Renal cortex interstitium (tissue), 15 donors: ENCODE measurements around the gene FAM72D. TPM values are rescaled to one million over a fixed set of nuclear protein-coding genes. Genes with fewer than 3 reads are reported as not detected.
"Not testable (repeated sequence)": the region's sequence is repeated elsewhere in the genome, so short reads cannot be mapped to it uniquely, and the experiment has no call there.

ENCODE experiments used
- DNase-seq, 11 donors: peaks; one replicate each; pipeline ENCODE4 v3.0.0-alpha.2; 2013; ENCODE audit warnings: low read depth in 9 of 11, low spot score in 4 of 11; ENCODE audit errors: extremely low read depth in 1 of 11
- long read RNA-seq, 16 experiments: transcript quantifications; one replicate each; lab custom pipeline, GENCODE V29; 2026
- polyA plus RNA-seq, 3 donors: library from polyadenylated mRNA; unstranded; fragments of 120-200 nt; gene quantifications; one replicate each; pipeline ENCODE4 v1.2.1, GENCODE V29; 2013; ENCODE audit not compliant: insufficient read length in 3 of 3

Gene FAM72D
- polyA plus RNA-seq = 1 to 10 TPM; 1.6 to 3.6 (median 2.2) TPM
- long read RNA-seq, donor 1 = 0 reads
- long read RNA-seq, donor 2 = 0 reads
- long read RNA-seq, donor 3 = 0 reads
- long read RNA-seq, donor 4 = 0 reads
- long read RNA-seq, donor 5 = 0 reads
- long read RNA-seq, donor 6, partial matches to known transcripts = 0 of 1 reads
- long read RNA-seq, donor 6, other reads (novel, unspliced or antisense) = 0 of 1 reads
- long read RNA-seq, donor 7 = 0 reads
- long read RNA-seq, donor 8, partial matches to known transcripts = 0 of 3 reads
- long read RNA-seq, donor 8, other reads (novel, unspliced or antisense) = 0 of 3 reads
- long read RNA-seq, donor 9 = 0 reads
- long read RNA-seq, donor 10 = 0 reads
- long read RNA-seq, donor 11 = 0 reads
- long read RNA-seq, donor 12, partial matches to known transcripts = 0 of 1 reads
- long read RNA-seq, donor 12, other reads (novel, unspliced or antisense) = 0 of 1 reads
- long read RNA-seq, donor 13, partial matches to known transcripts = 0 of 1 reads
- long read RNA-seq, donor 13, other reads (novel, unspliced or antisense) = 0 of 1 reads
- long read RNA-seq, donor 14 = 0 reads
- long read RNA-seq, donor 15 = 0 reads
- long read RNA-seq, donor 16, transcript FAM72D-201 (4 exons, 2,397 nt) = major isoform, 5 of 5 reads
- long read RNA-seq, donor 16, partial matches to known transcripts = 0 of 5 reads
- long read RNA-seq, donor 16, other reads (novel, unspliced or antisense) = 0 of 5 reads

- not testable (repeated sequence) for DNase-seq
These were observed at the start of gene FAM72D, which contains the start of gene SRGAP2B for GRCh38 chr1:145095284-145096057. Gene FAM72D, plus strand, starts transcription at chr1:145095974. Its CDS starts 874 bp downstream, at chr1:145096848. Gene SRGAP2B, minus strand, starts transcription at chr1:145095328. Its CDS starts 2,427 bp downstream, at chr1:145092901.

GRCh38 chr1:145047553-145047952 lies 48.2 kb upstream of the FAM72D start:
- DNase-seq = not testable (repeated sequence)

DNA sequence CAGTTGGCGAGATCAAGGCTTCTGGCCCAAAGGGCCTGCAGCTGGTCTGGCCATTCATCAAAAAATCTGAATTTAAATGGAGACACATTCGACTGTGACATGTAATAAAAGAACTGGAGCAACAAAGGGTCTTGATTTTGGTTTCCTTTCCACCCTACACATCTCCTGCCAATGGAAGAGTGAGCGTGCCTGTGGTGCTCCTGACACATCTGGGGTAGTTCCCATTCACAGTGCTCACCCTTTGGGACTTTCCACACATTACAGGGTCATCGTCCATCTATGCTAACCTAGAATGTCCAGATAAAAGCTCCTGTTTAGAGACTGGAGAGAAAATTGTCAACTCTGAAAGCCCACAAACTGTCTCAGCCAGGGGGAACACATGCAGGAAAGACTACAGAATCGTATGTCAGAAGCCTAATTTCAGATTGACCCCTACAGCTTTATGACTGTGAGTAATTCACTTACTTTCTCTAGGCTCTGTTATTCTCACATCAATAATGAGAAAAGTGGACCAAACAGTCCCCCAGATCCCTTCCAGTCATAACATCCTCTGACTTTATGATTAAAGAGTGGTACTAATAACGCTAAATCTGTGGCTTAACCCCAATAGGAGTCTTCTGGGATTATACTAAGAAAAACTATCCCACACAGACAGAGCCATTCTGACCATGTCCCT lies 47.5 kb upstream of the FAM72D start:
- DNase-seq = not testable (repeated sequence)

DNA sequence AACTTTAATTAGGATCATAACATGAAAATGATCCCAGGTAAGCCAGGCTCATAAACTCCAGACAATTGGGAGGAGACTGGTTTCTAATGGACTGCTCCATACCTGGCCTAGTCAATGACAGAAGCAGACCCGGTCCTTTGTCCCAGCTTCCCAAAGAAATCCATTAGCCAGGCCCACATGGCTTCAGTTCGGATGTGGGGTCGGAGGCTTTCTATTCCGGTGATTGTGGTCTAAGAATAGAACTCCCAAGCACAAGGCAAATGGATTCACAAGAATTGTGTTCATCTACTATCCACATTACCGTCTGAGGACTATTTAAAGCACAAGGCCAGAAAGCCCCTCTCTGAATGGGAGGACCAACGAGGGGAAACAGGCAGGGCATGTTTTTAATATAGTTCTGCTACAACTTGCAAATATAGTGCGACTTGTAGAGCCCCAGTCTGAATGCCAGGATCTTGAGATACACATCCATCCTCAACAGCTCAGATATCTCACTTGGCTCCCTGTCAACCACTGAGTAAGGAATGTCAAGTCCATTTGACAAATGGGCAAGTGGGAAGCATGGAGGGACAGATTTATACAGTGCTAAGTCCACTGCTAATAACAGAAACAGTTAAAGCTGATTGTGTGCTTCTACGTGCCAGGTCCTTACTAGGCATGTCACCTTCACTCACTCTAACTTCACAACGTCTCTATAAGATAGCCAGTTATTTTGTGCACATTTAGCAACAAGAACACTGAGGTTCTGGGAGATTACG lies 43.6 kb upstream of the FAM72D start:
- not testable (repeated sequence) for DNase-seq

DNA sequence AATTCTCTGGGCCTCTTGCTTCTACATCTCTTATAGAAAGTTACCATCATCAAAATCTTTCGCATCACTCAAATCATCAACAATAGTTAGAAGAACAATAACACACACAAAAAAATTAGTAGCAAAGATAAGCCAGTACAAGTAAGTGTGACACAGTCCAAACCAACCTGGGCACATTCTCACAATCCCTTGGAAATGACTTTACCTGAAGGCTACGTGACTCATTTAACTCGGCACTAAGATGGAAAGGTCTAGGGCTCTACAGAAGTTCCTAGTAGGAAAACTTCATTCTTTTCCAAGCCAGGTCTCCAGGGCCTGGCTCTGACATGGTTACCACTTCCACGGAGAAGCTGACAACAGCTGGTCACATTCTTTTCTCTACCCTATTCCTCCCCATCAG lies 42.3 kb upstream of the FAM72D start:
- DNase-seq = not testable (repeated sequence)

DNA sequence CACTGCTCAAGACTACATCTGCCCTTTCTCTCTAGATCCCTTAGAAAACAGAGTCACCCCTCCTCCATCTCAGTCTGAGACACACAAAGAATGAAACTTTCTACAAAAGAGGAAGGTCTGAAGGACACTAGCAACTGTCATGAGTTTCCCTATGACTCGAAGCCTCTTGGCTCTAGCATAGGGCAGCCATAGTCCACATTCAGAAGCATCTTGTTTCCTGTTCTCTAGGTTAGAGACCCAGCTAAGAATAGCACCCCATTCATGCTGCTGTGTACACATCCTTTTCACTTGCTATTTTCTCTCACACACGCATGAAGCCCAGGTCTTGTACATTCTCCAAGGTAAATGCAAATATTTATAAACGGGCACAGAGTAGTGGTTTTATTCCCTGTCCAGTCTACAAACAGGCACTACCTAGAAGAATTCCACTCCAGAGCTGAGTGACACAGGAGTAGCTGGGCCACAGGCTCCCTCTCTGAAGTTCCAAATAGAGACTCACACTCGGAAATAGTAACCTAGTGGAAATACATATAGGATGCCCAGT lies 40.5 kb upstream of the FAM72D start:
- DNase-seq = not testable (repeated sequence)

GRCh38 chr1:145058184-145058583 lies 37.6 kb upstream of the FAM72D start:
- DNase-seq = not testable (repeated sequence)

- DNase-seq = not testable (repeated sequence)
These were observed 32.5 kb upstream of the FAM72D start for GRCh38 chr1:145063285-145063684.

DNA sequence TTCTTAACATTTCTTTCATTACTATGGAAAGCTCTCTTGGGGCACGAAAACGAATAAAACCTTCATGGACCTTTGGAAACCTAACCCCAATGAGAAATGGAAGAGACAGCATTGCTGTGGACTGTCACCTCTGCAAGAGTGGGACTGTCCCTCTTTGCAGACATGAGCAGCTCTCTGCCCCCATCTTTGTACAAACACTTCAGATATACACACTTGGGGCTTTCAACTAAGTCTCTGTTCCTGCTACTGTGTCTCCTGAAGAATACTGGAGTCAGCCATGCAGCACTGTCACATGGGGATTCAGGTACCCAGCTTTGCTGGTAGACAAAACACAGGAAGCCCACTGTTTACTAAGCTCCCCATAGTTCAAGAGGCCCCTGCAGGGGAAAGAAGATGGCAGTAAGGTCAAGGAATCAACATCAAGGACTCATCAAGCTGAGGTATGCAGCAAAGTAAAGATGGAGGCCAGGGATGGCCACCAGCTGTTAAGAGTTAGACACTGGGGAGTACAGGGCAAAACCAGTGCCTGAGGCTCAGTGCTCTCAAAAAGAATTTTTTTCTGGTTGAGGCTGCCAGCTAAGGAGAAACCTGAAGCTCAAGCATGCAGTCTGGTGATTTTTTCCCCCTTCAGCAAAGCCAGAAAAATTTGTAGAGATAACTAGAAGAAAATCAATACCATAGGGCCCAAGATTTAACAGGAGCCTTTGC lies 31.7 kb upstream of the FAM72D start:
- not testable (repeated sequence) for DNase-seq

GRCh38 chr1:145065194-145065826 lies 30.5 kb upstream of the FAM72D start:
- DNase-seq = not testable (repeated sequence)

GRCh38 chr1:145066486-145066885 lies 29.3 kb upstream of the FAM72D start:
- DNase-seq = not testable (repeated sequence)

- DNase-seq = not testable (repeated sequence)
These were observed 24.2 kb upstream of the FAM72D start for GRCh38 chr1:145071569-145071968.

DNA sequence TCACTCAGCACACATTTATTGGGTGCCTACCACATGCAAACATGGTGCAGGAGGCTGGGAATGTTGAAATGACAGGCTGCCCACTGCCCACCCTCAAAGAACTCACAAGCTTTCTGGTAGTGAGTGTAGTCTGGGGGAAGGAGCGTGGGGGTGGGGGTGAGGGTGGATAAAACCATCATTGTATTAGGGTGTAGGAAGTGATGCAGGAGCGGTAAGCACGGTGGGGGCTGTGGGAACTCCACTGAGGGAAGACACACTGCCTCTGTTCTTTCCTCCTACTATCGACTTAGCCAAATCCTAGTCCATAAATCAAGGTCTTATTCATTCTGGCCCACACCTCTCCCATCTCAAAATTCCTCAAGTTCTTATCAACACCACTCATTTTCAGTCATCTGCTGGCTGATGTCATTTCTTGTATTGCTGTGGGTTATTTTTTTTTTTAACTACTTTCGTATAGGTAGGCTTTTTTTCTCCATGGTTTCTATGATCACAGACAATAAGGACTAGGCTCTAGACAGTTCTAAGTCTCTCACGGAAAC lies 21.7 kb upstream of the FAM72D start:
- DNase-seq = not testable (repeated sequence)

GRCh38 chr1:145076877-145077276 lies 18.9 kb upstream of the FAM72D start:
- DNase-seq = not testable (repeated sequence)

DNA sequence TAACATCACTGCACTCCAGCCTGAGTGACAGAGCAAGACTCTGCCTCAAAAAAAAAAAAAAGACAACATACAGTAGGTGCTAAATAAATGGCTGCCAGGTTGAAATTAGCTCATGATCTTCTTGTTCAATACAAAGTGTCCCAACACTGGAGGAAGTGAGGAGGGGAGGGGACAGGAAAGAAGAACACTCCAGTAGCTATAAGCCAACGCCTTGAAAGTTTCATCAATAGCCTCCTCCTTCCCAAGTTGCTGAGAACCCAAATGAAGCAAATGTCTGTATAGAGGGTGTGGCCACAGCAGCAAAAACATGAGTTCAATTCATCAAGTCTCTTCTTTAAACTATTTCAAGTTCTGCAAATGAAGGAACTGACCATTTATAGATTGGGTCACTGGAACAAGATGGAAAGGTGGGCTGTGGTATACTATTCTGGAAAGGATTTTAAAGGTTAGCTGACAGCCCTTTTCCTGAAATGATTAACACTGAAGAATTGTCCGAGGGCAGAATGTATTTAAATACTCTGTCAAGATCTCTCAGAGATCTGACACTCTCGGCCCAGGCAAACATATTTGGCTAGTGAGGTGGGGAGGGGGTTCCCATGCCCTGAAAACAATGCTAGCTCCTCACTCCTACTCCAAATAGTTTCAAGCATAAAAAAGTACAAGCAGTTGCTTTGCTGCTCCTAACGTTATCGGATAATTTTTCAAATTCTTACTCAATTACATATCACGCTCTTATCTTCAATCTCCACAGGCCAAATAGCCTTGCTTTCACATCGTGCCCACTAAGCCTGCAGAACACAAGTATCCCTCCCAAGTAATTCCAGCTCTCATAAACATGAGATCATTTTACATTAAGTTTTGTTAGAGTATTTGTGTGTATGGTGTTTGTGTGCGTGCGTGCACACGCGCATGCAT lies 17.6 kb upstream of the FAM72D start:
- not testable (repeated sequence) for DNase-seq
